ENCODE data around the gene C2CD5. TPM values are rescaled to one million over a fixed set of nuclear protein-coding genes. Genes with fewer than 3 reads are reported as not detected.
"Not testable (repeated sequence)": the region's sequence is repeated elsewhere in the genome, so short reads cannot be mapped to it uniquely, and the experiment has no call there.

The C2CD5 gene
- total RNA-seq, 2 donors from 2014 or later, result 26.7 to 34.3 TPM

GRCh38 chr12:22459838-22460490 lies 84.4 kb downstream of the C2CD5 start:
- Mint-ChIP-seq H3K9me3 (no peaks in the 10 kb centered on the region), H3K36me3 (no peaks in the 10 kb centered on the region), H3K27ac (no peak overlapping the region)
- peak in 1 of 2 donors; percentile 41 for ATAC-seq
- DNase-seq (ENCODE audit: low spot score in 2 of 2), result peak in 1 of 2 donors; percentile 15

- ATAC-seq (no peak), DNase-seq (ENCODE audit: low spot score in 2 of 2) (no peak)
- Mint-ChIP-seq H3K27ac (no peak overlapping the region), H3K36me3 (no peaks in the 10 kb centered on the region), H3K9me3 (no peaks in the 10 kb centered on the region)
Measured at GRCh38 chr12:22458298-22458937, 85.9 kb downstream of the C2CD5 start.

GRCh38 chr12:22457085-22457484 lies 87.3 kb downstream of the C2CD5 start:
- Mint-ChIP-seq H3K9me3 (no peaks in the 10 kb centered on the region), H3K36me3 (no peaks in the 10 kb centered on the region), H3K27ac (no peak overlapping the region)
- ATAC-seq (no peak), DNase-seq (ENCODE audit: low spot score in 2 of 2) (no peak)

GRCh38 chr12:22453511-22453910 lies 90.8 kb downstream of the C2CD5 start:
- Mint-ChIP-seq H3K27ac (no peak overlapping the region), H3K9me3 (no peaks in the 10 kb centered on the region), H3K36me3 (no peaks in the 10 kb centered on the region)
- DNase-seq (ENCODE audit: low spot score in 2 of 2) (no peak), ATAC-seq (no peak)

GRCh38 chr12:22447223-22447622 lies 97.1 kb downstream of the C2CD5 start:
- no peak for DNase-seq (ENCODE audit: low spot score in 2 of 2)
- ATAC-seq, result no peak
- no peaks in the 10 kb centered on the region for H3K9me3 Mint-ChIP-seq
- no peaks in the 10 kb centered on the region for H3K36me3 Mint-ChIP-seq
- H3K27ac Mint-ChIP-seq, result no peak overlapping the region

- not testable (repeated sequence) for DNase-seq (ENCODE audit: low spot score in 2 of 2); H3K27ac Mint-ChIP-seq; H3K36me3 Mint-ChIP-seq; ATAC-seq; H3K9me3 Mint-ChIP-seq
Measured at GRCh38 chr12:22444317-22444665, 100.1 kb downstream of the C2CD5 start.

GRCh38 chr12:22443379-22444316 lies 100.7 kb downstream of the C2CD5 start:
- peak in 1 of 2 donors; percentile 54 for DNase-seq (ENCODE audit: low spot score in 2 of 2)
- Mint-ChIP-seq H3K36me3 (no peaks in the 10 kb centered on the region), H3K9me3 (no peaks in the 10 kb centered on the region), H3K27ac (no peak overlapping the region)
- ATAC-seq, result peak; percentile 99 to 100

GRCh38 chr12:22437031-22437806 lies 107.1 kb downstream of the C2CD5 start:
- no peak overlapping the region for H3K27ac Mint-ChIP-seq
- ATAC-seq, result no peak
- DNase-seq (ENCODE audit: low spot score in 2 of 2), result no peak
- peaks cover 0 to 4% of the 10 kb centered on the region in 2 donors for H3K9me3 Mint-ChIP-seq
- peaks cover 0 to 6% of the 10 kb centered on the region in 2 donors for H3K36me3 Mint-ChIP-seq

GRCh38 chr12:22435583-22435982 lies 108.8 kb downstream of the C2CD5 start:
- Mint-ChIP-seq H3K36me3 (peaks cover 0 to 6% of the 10 kb centered on the region in 2 donors), H3K9me3 (peaks cover 0 to 4% of the 10 kb centered on the region in 2 donors), H3K27ac (no peak overlapping the region)
- DNase-seq (ENCODE audit: low spot score in 2 of 2) (no peak), ATAC-seq (peak in 1 of 2 donors; percentile 57)

GRCh38 chr12:22431693-22432251 lies 112.6 kb downstream of the C2CD5 start:
- Mint-ChIP-seq H3K9me3 (peaks cover 0 to 4% of the 10 kb centered on the region in 2 donors), H3K27ac (no peak overlapping the region), H3K36me3 (no peaks in the 10 kb centered on the region)
- no peak for DNase-seq (ENCODE audit: low spot score in 2 of 2)
- no peak for ATAC-seq

- Mint-ChIP-seq H3K9me3 (no peaks in the 10 kb centered on the region), H3K36me3 (no peaks in the 10 kb centered on the region), H3K27ac (no peak overlapping the region)
- no peak for ATAC-seq
- no peak for DNase-seq (ENCODE audit: low spot score in 2 of 2)
Measured at GRCh38 chr12:22416801-22417200, 127.5 kb downstream of the C2CD5 start.

- H3K27ac Mint-ChIP-seq, result no peak overlapping the region
- no peaks in the 10 kb centered on the region for H3K9me3 Mint-ChIP-seq
- no peaks in the 10 kb centered on the region for H3K36me3 Mint-ChIP-seq
- DNase-seq (ENCODE audit: low spot score in 2 of 2), result no peak
- peak in 1 of 2 donors; percentile 28 for ATAC-seq
Measured at GRCh38 chr12:22415342-22416309, 128.7 kb downstream of the C2CD5 start.

GRCh38 chr12:22414742-22415141 lies 129.6 kb downstream of the C2CD5 start:
- Mint-ChIP-seq H3K27ac (no peak overlapping the region), H3K36me3 (no peaks in the 10 kb centered on the region), H3K9me3 (no peaks in the 10 kb centered on the region)
- ATAC-seq, result no peak
- DNase-seq (ENCODE audit: low spot score in 2 of 2), result no peak

- DNase-seq (ENCODE audit: low spot score in 2 of 2), result no peak
- H3K27ac Mint-ChIP-seq, result no peak overlapping the region
- no peaks in the 10 kb centered on the region for H3K36me3 Mint-ChIP-seq
- no peaks in the 10 kb centered on the region for H3K9me3 Mint-ChIP-seq
- no peak for ATAC-seq
Measured at GRCh38 chr12:22413592-22413991, 130.8 kb downstream of the C2CD5 start.

GRCh38 chr12:22412581-22412980 lies 131.8 kb downstream of the C2CD5 start:
- Mint-ChIP-seq H3K36me3 (no peaks in the 10 kb centered on the region), H3K9me3 (no peaks in the 10 kb centered on the region), H3K27ac (no peak overlapping the region)
- DNase-seq (ENCODE audit: low spot score in 2 of 2) (no peak), ATAC-seq (no peak)
